Right lobe of liver (tissue), 4 donors: Measurements from ENCODE around the gene ENOX1.

Experiments used
- POLR2A ChIP-seq: fragments of 450-650 bp; IDR thresholded peaks from one replicate; pipeline ENCODE4 v1.6.1; 2017; ENCODE audit warnings: antibody characterized with exemption, mild to moderate bottlenecking
- TF ChIP-seq, protein P1 (sequence below), 4 donors: fragments of 200-600 bp in 3 of 4; fragments of 450-650 bp in 1 of 4; IDR thresholded peaks; one replicate each; pipeline versions ENCODE4 v1.5.1 to v1.8.0; 2016 to 2022; ENCODE audit warnings: antibody characterized with exemption in 4 of 4, mild to moderate bottlenecking in 2 of 4
- donor health status: DM: no; HTN: no; CAD: no.
- donor health status: DM: no; HTN: no; CAD: no.
- donor health status: DM: no; HTN: yes; CAD: no.

DNA sequence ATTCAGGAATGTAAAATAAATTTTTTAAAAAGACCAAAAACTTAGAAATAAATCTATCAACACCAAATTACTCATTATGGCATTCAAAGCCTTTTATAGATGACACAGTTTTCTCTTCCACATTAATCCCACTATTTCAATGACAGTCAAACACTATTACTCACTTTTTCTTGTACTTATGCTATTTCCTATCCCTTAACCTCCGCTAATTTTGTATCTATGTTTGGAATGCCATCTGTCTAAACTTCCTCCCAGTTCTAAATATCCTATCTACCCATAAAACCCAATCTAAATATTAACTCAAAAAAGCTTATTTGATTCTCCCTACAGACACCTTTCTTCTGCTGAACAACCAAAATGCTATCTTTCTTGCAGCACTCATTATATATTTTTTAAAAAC is 203.5 kb downstream of the ENOX1 start:
- TF ChIP-seq, protein P1, sequence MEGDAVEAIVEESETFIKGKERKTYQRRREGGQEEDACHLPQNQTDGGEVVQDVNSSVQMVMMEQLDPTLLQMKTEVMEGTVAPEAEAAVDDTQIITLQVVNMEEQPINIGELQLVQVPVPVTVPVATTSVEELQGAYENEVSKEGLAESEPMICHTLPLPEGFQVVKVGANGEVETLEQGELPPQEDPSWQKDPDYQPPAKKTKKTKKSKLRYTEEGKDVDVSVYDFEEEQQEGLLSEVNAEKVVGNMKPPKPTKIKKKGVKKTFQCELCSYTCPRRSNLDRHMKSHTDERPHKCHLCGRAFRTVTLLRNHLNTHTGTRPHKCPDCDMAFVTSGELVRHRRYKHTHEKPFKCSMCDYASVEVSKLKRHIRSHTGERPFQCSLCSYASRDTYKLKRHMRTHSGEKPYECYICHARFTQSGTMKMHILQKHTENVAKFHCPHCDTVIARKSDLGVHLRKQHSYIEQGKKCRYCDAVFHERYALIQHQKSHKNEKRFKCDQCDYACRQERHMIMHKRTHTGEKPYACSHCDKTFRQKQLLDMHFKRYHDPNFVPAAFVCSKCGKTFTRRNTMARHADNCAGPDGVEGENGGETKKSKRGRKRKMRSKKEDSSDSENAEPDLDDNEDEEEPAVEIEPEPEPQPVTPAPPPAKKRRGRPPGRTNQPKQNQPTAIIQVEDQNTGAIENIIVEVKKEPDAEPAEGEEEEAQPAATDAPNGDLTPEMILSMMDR (IDR thresholded peaks at IDR 0.05), result no peak
- TF ChIP-seq POLR2A, result no peak
